SKM-1 (cell line): ENCODE measurements around the gene HIPK2.
"Not testable (repeated sequence)": the region's sequence is repeated elsewhere in the genome, so short reads cannot be mapped to it uniquely, and the experiment has no call there.

Source experiments
- DNase-seq: peaks from one replicate; lab custom pipeline; 2025; ENCODE audit not compliant: unreplicated experiment; lab: John Stamatoyannopoulos, UW

Gene HIPK2

GRCh38 chr7:139571651-139572050 lies 206.1 kb downstream of the HIPK2 start:
- no peak for DNase-seq

- DNase-seq, result no peak
Observed at GRCh38 chr7:139571190-139571589, 206.6 kb downstream of the HIPK2 start.

- DNase-seq, result no peak
Observed at GRCh38 chr7:139570626-139571025, 207.2 kb downstream of the HIPK2 start.

GRCh38 chr7:139570119-139570518 lies 207.7 kb downstream of the HIPK2 start:
- DNase-seq, result no peak

DNA sequence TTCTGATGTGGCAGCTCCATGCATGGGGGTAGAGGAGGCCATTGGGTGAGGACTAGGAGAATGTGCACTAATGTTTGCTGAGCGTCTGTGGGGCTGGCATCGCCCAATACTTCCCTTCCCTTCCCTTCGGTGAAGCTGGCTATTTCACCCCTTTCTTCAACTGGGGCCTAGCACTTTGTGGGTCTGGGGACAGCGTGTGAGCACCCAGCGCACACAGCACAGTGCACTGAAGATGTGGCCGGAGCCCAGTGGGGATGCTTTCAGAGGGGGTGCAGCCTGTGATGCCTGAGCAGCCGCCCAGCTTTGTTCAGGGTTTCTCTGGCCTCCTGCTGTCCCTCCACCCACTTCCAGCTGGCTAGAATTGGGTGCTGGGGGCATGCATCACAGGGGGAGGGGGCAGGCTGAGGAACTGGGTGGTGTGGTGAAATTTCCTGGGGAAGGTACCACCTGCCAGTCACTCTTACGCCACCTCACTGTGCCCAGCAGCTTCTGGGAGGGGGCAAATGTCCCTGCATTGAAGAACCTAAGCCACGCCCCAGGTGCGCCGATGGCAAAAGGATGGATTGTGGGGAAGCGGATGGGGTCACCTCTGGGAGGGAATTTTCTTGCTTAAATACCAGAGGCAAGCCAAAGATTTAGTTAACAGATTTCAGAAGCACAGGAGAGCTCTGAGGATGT lies 208.8 kb downstream of the HIPK2 start:
- DNase-seq, result no peak

- DNase-seq, result no peak
Observed at GRCh38 chr7:139568346-139568675, 209.5 kb downstream of the HIPK2 start.

DNA sequence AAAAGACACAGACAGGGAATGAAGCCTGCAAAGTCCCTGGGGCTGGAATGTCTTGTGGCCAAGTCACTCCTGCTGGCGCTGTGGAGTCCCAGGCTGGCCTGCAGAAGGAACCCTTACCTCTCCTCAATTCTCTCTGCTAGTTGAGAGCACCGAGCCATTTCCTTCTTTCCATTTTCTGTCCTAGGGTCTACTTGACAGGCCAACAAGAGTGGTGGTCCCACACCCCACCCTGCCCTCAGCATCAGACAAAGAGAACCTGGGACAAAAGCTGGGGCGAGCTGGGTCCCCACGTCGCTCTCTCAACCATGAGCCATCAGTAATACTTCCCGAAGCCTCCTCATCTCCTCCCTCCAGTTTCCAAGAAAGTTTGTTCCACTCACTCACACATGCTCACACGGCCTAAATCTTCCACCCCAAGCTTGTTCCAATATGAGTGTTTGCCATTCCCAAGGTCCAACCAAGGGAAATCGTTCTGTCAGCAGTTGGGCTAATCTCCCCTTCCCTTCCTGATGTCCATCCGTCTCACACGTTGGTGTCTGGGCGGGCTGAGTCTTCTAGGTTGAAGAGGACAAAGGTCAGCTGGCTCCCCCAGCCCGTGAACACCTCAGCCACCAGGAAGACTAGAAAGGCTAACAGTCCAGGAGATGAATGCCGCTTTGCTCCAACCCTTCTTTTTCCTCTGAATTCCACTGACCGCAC lies 210.0 kb downstream of the HIPK2 start:
- no peak for DNase-seq

GRCh38 chr7:139566736-139567646 lies 210.8 kb downstream of the HIPK2 start:
- DNase-seq, result no peak

DNA sequence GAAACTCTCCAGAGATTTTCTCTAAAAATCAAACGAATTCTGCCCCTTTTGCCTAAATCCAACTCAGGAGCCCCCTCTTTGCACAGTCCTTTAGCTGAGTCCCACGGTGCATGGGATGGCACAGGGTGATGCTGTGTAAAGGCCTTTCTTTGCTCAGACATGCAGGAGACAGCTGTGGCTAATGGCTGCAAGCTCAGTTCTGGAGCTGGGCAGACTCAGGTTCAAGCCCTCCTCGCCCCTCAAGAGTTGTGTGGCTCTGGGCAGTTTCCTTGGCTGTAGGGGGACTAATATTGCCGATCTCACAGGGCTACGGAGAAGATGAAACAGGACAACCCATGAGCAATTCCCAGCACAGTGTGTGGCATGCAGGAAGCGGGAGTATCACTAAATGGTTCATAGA lies 211.7 kb downstream of the HIPK2 start:
- DNase-seq, result no peak

DNA sequence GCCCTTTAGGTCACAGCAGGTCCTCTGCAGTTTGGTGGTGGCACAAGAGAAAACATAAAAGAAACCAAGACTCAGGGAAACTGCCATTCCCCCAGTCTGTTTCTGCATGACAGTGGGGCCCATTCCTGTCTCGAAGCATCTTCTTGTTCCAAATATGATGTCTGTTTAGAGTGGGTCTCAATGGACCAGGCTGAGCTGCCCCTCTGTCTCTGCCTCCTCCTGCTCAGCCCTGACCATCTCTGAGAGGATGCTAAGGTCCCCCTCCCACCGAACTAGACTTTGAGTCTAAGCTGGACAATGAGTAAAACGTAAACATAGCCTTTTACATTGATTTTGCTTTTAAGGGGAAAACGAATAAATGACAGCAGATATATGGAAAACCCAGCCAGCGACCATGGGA lies 213.9 kb downstream of the HIPK2 start:
- no peak for DNase-seq

- DNase-seq, result no peak
Observed at GRCh38 chr7:139562961-139563565, 214.7 kb downstream of the HIPK2 start.

DNA sequence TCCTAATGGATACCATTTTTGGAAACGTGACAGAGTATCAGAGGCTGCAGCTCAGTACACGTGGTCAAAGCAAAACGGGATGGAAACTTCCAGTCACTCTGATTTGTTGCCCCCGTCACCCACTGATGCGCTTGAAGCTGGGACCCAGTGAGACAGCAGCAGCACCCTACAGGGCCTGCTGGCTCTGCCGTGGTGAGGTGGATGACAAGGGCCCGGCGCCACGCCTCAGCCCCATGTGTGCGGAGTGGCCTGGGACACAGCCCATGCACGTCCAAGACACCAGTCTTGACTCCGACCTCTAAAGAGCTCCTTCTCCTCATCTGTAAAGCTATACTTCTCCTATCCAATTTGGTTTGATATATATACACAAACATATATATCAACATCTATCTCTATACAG lies 215.3 kb downstream of the HIPK2 start:
- no peak for DNase-seq

- DNase-seq, result no peak
Observed at GRCh38 chr7:139560678-139561077, 217.1 kb downstream of the HIPK2 start.

DNA sequence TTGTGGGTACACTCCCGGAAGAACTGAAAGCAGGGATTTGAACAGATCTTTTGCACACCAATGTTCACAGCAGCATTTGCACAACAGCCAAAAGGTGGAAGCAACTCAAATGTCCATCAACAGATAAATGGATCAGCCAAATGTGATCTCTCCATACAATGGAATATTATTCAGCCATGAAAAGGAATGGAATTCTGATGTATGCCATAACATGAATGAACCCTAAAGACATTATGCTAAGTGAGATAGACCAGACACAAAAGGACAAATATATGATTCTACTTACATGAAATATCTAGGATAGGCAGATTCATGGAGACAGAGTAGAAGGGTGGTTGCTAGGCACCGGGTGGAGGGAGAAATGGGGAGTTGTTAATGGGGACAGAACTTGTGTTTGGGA lies 217.6 kb downstream of the HIPK2 start:
- no peak for DNase-seq

- no peak for DNase-seq
Observed at GRCh38 chr7:139559364-139560105, 218.3 kb downstream of the HIPK2 start.

- no peak for DNase-seq
Observed at GRCh38 chr7:139557857-139558581, 219.8 kb downstream of the HIPK2 start.

GRCh38 chr7:139553991-139554700 lies 223.7 kb downstream of the HIPK2 start:
- DNase-seq, result not testable (repeated sequence)

DNA sequence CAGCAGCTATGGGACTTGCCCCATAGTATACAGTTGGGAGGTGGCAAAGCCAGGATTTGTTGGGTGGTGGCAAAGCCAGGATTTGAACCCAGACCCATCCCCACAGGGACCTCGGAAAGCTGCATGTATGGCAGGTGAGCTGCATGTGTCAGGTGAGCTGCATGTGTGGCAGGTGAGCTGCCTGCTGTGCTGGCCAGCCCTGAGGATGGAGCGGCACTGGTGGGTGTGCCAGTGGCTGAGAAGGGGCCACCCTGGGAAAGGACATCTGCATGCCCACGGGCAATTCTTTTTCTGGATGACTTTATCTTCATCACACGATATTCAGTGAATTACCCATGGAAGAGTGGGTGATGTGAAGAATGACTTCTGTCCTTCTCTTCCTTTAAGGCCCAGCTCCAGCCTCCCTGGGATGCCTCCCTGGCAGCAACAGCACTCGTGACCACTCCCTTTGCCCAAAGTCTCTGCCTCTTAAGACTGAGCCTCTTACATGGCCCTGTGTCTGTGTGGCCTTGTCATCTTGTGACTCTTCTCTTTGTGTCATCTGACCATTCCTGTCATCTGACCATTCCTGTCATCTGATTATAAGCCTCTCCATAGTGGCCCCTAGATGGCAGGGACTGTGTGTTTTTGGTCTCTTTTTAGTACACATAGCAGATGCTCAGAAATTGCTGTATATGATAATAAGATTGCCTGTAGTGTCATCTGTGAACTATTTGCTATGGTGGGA lies 229.3 kb downstream of the HIPK2 start:
- no peak for DNase-seq

DNA sequence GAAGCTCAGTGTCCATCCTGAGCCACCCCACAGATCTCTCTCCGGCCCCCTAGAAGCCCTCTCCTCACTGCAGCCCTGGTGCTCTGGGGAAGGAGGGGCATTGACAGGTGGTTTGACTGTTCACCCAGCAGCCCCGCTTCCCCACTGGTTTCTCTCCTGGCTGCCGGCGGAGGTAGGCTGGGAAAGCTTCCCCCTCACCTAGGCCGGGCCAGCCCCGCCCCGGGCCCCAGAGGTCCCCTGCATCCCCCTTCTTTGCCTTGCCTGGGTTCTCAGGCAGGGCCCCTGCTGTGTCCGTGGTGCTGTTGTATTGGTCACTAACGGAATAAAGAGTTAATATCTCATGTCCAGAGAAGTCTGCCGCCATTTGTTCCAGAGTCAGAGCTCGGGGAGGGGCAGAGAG lies 233.2 kb downstream of the HIPK2 start:
- DNase-seq, result no peak
